Measurements from ENCODE around the gene RPL35A.
A peak's percentile ranks its signal among the peaks of the same experiment; 100 is the strongest.
"Not testable (repeated sequence)": the region's sequence is repeated elsewhere in the genome, so short reads cannot be mapped to it uniquely, and the experiment has no call there.

Gene RPL35A

DNA sequence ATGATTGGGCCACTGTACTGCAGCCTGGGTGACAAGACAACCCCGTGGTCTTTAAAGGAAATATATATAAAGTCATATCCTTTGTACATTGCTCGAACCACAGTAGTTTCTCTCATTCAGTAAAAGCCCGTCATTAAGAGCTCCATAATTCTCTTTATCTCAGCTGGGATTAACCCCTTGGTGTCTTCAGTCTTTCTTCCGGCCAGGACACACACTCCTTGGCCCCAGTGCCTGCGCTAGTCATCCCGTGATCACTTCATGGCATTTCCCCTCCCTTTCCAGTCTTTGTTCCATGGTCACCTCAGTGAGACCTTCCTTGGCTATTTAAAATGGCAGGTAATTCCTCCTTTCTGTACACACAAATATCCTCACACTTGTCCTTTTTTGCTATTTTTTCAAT, 3.3 kb downstream of the RPL35A start:
- no peak for DNase-seq

DNA sequence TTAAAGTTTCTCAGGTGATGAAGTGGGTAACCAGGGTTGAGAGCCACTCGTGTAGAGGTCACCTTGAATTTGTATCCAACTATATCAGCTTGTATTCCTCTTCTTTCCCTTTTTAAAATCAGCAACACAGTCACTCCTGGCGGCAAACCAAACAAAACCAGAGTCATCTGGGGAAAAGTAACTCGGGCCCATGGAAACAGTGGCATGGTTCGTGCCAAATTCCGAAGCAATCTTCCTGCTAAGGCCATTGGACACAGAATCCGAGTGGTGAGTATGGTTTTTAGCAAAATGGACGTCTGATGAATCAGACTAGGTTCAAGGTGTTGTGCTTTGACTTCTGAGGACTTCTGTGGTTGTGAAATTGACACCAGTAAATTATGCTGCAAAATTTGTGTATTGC, 3.9 kb downstream of the RPL35A start:
- no peak for DNase-seq

DNA sequence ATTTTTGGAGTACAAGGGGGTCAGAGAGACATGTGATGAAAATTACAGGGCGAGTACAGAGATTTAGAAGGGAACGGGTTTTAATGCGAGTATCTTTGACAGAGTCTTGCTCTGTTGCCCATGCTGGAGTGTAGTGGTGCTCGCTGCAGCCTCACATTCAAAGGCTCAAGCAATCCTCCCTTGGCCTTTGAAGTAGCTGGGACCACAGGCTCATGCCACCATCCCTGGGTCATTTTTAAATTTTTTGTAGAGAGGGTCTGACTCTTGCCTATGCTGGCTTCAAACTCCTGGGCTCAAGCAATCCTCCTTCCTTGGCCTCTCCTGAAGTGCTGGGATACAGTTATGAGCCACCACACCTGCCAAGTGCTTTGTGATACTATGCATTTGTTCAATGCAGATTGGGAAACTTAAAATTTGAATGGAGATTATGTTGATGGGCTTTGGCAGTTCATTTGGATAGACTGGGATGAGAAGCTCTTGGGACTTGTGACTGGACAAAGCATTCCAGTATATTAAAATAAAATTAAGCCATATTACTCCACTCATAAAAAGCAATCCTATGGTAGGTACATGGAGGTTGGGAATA, 6.0 kb downstream of the RPL35A start:
- no peak for DNase-seq

DNA sequence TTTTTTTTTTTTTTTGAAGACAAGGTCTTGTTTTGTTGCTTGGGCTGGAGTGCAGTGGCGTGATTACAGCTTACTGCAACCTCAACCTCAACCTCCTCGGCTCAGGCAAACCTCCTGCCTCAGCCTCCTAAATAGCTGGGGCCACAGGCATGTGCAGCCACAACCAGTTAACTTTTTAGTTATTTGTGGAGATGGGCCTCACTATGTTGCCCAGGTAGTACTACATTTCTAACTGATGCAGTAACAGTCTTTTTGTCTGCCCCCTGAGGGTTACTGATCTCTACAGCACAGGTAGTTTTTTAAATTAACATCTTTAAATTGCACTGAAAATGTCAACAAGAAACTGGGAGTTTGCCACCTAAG, 6.6 kb downstream of the RPL35A start:
- DNase-seq = no peak

DNA sequence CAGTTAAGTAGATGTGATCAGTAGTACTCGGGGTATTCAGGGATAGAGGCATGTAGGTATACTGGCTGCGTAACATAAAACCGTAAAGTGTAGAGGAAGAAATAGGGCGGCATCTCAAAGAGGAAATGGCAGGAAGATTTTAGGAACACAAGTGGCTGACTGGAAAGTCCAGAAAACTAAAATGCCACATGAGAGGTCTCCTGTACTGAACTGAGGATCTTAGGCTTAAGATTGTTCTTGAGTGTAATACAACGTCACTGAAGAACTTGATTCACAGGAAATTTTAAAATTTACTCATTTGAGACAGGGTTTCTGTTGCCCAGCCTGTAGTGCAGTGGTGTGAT, 7.8 kb downstream of the RPL35A start:
- no peak for DNase-seq

DNA sequence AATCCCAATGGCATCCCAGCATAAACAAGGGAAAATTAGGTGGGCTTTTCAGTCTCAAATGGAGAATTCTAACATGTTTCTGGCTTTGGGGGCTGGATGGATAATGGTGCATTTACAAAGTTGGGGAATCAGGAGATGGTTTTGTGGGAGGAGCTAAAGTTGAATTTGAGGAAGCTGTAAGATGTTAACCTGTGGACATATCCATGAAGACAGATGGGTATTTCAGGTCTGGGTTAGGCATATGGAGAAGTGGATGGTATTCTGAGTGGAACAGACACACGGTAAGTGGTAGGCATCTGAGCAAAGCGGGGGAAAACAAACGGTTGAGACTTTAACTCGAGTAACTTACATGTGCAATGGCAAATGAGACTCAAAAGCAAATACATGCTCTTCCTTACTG, 8.4 kb downstream of the RPL35A start:
- no peak for DNase-seq

DNA sequence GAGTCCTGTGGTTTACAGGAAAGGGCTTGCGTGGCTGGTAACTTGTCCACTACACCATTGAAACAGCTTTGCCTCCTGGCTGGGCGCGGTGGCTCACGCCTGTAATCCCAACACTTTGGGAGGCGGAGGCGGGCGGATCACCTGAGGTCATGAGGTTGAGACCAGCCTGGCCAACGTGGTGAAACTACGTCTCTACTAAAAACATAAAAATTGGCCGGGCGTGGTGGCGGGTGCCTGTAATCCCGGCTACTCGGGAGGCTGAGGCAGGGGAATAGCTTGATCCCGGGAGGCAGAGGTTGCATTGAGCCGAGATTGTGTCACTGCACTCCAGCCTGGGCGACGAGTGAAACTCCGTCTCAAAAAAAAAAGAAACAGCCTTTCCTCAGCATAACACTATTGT, 8.9 kb downstream of the RPL35A start:
- DNase-seq = not testable (repeated sequence)

DNA sequence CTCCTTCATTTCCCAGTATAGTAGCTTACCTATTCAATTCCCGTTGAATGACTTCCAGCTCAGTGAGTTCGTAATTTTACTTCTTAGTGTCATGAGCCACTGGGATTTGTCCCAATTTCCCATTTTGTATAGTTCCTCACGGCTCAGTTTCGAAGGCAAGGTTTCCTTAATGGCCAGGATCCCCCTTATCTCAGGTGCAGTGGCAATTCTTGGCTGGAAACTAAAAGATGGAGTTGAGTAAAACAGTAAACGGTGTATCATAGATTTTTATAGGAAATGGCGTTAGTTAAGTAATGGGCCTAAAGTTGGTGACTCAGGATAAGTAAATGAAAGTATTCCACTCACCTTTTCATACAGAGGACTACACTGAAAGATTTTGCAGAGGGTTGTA, 9.5 kb downstream of the RPL35A start:
- no peak for DNase-seq

DNA sequence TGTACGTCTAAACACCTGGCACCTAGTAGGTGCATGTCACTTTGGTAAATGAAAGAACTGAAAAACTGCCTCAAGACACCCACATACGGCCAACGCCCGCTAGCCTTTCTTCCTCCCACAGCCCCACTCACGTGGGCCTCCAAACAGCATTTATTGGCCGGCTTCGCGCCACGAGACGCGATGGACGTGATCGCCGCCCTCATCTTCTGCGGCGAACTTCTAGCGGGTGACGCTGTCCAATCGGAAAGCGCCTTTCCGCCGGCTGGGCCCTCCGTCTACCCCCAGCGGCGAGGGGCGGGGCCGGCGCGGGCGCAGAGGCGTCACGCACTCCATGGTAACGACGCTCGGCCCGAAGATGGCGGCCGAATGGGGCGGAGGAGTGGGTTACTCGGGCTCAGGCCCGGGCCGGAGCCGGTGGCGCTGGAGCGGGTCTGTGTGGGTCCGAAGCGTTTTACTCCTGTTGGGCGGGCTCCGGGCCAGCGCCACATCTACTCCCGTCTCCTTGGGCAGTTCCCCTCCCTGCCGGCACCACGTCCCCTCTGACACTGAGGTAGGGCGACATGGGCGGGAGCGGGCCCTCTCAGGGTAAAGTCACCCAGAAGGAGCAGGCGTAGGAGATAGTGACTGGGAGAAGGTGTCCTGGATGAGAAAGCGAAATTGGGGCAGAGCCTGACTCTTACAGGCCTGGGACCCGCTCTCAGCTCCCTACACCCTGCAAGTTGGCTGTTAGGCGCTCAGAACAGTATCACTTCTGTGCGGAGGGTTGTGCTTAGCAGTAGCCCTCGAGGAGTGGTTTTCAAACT, 10.1 kb downstream of the RPL35A start, which contains the start of gene LMLN:
Gene LMLN (plus strand): TSS at position 327 of the 803 bp plus-strand sequence. CDS start 29 bp downstream, at position 356.
- DNase-seq = peak; percentile 97

DNA sequence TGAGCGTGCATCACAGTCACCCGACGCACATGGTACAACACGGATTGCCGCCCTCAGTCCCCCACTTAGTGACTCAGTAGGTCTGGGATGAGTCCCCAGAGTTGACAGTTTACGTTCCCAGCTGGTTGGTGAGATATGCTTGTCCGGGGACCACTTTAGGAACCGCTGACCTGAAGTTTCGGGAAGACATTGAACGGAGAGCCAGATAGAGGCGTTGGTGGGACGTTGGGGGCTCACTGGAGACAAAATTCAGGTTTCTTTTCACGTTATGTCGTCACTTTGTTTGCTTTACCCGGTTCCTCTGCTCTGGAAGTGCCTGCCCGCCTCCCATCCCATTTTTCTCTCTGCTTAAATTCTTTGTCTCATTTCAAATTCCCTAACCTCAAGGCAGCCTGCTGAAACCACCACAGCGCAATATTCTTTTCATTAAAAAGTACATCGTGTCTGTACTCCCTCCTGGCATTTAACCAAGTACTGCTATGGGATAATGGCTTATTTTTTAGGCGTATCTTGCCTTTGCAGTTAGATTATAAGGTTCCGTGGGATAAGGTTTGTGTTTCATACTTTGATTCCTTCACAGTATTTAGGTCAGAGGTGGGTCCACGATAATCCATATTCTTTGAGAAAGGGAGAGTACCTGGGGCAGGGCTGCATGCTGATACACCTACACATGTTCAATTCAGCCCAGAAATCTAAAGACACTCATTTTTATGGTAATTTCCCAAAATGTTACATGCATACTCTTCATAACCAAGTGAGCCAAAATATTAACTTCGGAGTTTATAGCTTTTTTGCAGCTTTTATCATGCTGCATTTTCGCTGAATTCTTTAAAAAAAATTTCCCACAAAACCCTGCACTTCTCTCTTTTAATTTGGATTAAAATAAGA, 10.9 kb downstream of the RPL35A start:
- DNase-seq = no peak

DNA sequence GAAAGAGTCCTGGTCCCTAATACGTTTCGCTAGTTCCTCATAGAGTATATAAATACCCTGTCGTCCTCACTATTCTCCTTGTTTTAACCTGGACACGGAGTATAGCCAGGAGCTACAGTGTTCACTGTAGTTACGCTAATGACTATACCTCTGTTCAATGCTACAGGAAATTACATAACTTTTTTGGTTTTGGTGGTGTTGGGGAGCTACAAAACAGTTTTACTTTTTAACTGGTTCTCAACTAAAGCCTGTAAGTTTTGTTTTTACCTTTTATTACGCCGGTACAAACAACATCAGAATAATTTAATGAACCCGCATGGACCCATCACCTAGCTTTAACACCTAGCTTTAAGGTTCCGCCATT, 11.6 kb downstream of the RPL35A start:
- DNase-seq = no peak

DNA sequence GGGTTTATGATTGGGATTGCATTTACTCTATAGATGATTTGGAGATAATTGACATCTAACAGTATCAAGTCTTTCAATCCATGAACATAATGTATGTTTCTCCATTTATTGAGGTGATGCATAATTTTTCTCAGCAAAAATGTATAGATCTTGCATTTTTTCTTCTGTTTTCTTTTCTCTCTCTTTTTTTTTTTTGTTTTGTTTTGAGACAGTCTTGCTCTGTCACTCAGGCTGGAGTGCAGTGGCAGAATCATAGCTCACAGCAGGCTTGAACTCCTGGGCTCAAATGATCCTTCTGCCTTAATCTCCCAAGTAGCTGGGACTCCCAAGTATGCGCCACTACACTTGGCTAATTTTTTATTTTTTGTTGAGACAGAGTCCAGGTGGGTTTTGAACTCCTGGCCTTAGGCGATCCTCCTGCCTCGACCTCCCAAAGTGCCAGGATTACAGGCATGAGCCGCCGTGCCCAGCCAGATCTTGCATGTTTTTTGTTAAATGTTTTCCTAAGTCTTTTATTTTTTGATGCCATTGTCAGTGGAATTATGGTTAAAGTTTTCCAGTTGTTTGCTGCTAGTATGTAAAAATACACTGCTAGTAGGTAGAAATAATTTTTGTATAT, 13.1 kb downstream of the RPL35A start:
- DNase-seq = no peak

DNA sequence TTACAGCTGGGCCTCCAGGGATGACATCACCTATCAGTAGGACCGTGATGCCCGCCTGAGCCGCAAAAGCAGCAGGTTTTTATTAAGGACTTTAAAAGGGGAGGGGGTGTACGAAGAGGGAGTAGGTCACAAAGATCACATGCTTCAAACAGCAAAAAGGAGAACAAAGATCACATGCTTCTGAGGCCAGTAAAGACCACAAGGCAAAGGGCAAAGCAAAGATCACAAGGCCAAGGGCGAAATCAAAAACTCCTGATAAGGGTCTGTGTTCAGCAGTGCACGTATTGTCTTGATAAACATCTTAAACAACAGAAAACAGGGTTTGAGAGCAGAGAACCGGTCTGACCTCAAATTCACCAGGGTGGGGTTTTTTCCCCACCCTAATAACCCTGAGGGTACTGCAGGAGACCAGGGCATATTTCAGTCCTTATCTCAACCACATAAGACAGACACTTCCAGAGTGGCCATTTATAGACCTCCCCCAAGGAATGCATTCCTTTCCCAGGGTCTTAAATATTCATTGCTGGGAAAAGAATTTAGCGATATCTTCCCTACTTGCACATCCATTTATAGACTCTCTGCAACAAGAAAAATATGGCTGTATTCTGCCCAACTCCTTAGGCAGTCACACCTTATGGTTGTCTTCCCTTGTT, 17.5 kb downstream of the RPL35A start:
- not testable (repeated sequence) for DNase-seq

DNA sequence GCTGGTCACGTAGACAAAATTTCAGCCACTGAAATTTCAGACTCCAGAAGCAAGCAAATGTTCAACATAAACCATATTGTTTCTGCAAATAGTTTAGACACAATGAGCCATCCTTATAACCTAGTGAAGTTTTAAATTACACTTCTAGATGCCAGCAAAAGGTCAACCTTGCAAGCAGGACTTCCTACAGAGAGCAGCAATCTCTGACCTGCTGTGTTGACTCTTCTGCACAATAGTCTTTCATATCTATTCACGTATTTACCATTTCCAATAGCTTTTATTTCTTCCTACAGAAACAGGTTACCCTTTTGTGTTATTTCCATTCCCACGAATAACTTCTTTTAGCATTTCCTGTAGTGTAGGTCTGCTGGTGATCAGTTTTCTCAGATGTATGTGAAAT, 20.6 kb downstream of the RPL35A start:
- DNase-seq = no peak

DNA sequence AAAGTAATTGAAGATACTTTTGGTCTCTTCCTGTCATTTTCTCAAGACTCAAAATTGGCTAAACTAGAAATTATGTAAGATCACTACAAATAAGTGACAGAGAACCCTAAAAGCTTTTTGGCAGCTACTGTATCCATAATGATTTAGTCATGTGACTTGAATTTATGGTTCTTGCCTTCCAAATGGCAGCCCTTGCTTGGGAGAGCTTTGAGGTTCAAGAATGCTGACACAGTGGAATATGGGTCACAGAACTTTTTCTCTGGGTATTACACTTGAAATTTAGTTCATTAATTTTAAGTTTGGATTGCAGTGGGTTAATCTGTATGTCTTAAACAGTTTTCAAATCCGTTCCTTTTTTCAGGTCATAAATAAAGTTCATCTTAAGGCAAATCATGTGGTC, 24.0 kb downstream of the RPL35A start:
- no peak for DNase-seq

DNA sequence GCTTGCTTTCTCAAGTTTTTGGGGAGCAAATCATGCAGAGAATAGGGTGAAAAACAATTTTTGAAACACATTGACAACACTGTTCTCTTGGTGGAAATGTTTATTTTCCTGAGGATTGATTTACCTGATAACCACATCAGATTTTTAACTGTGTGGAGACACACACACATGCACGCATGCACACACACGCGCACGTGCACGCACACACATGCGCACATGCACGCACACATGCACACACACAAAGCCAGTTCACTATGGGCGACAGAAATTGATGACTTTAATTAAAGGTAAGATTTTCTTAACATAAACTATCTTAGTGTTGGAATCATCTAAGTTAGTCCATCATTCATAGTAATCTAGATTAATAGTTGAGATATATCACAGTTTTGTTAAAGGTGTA, 25.3 kb downstream of the RPL35A start:
- DNase-seq = no peak

DNA sequence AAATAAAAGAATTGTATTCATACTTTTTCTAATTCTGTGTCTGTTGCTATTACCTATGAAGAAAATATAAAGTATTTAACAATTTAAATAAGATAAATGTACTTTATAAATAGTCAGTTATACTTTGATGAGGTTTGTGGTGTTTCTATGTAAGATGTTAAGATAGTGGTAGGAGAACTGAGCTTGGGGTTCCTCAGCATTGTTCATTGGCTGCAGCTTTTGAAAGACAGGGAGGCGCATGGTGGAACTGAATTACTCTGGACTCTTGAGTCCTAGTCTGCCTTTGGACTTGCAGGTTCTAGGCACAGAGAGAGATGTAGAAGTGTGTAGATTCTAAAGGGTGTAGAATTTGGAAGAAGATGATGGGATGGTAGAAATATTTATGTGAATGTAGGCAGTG, 33.1 kb downstream of the RPL35A start:
- no peak for DNase-seq

DNA sequence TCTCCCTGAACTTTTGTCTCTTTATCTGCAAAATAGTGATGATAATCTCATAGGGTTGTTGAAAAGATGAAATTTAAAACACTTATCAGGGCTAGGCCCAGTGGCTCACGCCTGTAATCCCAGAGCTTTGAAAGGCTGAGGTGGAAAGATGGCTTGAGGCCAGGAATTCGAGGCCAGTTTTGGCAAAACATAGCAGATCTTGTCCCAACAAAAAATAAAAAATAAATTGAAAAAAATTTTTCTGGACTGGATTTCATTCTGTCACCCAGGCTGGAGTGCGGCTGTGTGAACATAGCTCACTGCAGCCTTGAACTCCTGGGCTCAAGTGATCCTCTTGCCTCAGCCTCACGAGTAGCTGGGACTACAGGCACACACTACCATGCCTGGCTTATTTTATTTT, 39.7 kb downstream of the RPL35A start:
- DNase-seq = no peak

DNA sequence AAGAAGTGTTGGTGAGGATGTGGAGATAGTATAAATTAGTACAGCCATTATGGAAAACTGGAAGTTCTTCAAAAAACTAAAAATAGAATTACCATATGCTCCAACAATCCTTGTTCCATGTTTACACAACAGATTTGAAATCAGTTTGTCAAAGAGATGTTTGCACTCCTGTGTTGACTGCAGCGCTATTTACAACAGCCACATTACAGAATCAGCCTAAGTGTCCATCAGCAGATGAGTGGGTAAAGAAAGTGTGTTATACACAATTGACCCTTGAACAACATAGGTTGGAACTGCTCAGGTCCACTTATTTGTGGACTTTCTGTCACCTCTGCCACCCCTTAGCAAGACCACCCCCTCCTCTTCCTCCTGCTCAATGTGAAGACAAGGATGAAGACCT, 44.7 kb downstream of the RPL35A start:
- no peak for DNase-seq

DNA sequence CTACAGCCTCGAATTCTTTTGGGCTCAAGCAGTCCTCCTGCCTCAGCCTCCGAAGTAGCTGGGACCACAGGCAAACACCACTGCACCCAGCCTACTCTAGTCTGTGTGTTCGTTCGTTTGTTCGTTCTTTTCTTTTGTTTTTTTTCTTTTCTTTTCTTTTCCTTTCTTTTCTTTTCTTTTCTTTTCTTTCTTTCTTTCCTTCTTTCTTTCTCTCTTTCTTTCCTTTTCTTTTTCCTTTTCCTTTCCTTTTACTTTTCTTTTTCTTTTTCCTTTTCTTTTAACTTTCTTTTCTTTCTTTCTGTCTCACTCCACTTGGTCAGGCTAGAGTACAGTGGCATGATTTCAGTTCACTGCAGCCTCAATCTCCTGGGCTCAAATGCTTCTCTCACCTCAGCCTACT, 46.9 kb downstream of the RPL35A start:
- DNase-seq = no peak

DNA sequence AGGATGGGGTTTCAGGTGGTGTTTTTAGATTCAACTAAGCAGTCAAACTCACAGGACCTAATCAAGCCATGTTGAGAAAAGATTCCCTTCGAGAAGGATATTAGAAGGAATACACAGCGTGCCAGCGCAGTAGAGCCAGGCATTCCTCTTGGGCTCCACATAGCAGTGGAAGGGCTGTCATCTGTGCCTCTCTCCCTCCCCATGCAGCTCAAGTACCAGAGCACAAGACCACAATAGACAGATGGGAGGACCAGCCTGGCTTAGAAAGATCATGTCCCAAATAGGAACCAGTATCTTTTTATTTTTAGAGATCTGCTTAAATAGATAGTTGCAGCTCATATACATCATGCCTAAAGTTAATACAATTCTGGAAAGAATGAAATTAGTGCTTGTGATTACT, 47.9 kb downstream of the RPL35A start:
- DNase-seq = no peak
